ENCODE results near the gene RNASE4. TPM values are rescaled to one million over a fixed set of nuclear protein-coding genes. Genes with fewer than 3 reads are reported as not detected.
"Not testable (repeated sequence)": the region's sequence is repeated elsewhere in the genome, so short reads cannot be mapped to it uniquely, and the experiment has no call there.

The RNASE4 gene, protein sequence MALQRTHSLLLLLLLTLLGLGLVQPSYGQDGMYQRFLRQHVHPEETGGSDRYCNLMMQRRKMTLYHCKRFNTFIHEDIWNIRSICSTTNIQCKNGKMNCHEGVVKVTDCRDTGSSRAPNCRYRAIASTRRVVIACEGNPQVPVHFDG
- 1 to 10 TPM in 7 of 8 experiments, under 1 TPM in 1; 0.98 to 9.2 (median 2.0) TPM for total RNA-seq

GRCh38 chr14:20683891-20684661 lies at the start of gene RNASE4:
Gene RNASE4 (plus strand): TSS chr14:20684560. CDS start chr14:20699372, 14,812 bp downstream.
- WGBS, 10 experiments, result 0 to 7% (median 0%) methylated on average over 1 to 15 of the region's 42 CpGs
- in situ Hi-C loops (cut with MboI; ENCODE audit: low pct_unique_long_range_greater_than_20kb in 2 of 9, low sequenced_read_pairs in 9 of 9, unreplicated experiment in 9 of 9), result loop anchor here in 2 of 9 experiments (25.0 kb wide), 1 partner anchor 347 kb away; the partner anchor contains the start of genes CCNB1IP1 (in 2 of the 2) and PARP2 (in 2 of the 2)
- ATAC-seq (replicated peaks in 6 of 8), result peak; percentile 16 to 41 (median 26)
- Histone ChIP-seq H3K4me1 (replicated peaks in 1 of 2) (peaks cover 0 to 2% of the 10 kb centered on the region in 2 donors), H3K27ac (peak within 1 kb of the TSS; percentile 97 to 98), H3K4me3 (peak within 1 kb of the TSS; percentile 70 to 96 (median 85))

DNA sequence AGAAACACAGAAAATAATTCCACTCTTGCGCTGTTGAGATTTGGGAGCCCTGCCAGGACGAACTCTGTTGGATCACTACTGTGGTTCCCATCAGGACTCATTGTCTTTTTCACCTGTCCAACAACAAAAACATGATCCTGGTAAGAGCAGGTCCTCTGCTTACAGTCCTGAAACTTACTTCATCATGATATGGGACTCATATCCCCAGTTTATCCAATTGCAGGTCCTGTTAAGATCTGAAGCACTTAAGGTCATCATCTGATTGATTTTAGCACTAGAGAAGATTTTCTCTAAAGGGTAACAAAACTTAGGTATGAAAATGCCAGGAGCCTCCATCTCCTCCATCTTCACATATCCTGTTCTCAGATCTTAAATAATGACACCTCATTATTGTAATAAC lies 42.8 kb upstream of the RNASE4 start, which contains the start of gene OR6S1:
Gene OR6S1, minus strand, starts transcription at position 101 of the 400 bp plus-strand sequence. Its CDS starts 0 bp downstream, at position 101.
- H3K4me1 ChIP-seq (replicated peaks in 1 of 2), result no peaks in the 10 kb centered on the region
- no peak within 1 kb of the TSS for H3K27ac ChIP-seq
- H3K4me3 ChIP-seq, result no peak within 1 kb of the TSS
- in situ Hi-C loops (cut with MboI; ENCODE audit: low pct_unique_long_range_greater_than_20kb in 2 of 9, low sequenced_read_pairs in 9 of 9, unreplicated experiment in 9 of 9), result no loop called here
- no peak for ATAC-seq (replicated peaks in 6 of 8)
- WGBS, 10 experiments, result 36 to 100% (median 85%) methylated on average over 1 to 2 of the region's 2 CpGs; no CpG with 5 or more reads in 3 of the 10 experiments

GRCh38 chr14:20642182-20642581 lies 42.2 kb upstream of the RNASE4 start:
- H3K4me1 ChIP-seq (replicated peaks in 1 of 2), result no peaks in the 10 kb centered on the region
- no peak overlapping the region for H3K4me3 ChIP-seq
- in situ Hi-C loops (cut with MboI; ENCODE audit: low pct_unique_long_range_greater_than_20kb in 2 of 9, low sequenced_read_pairs in 9 of 9, unreplicated experiment in 9 of 9), result no loop called here
- ATAC-seq (replicated peaks in 6 of 8), result no peak
- WGBS, 10 experiments, result 48 to 83% (median 72%) methylated on average over 1 to 7 of the region's 7 CpGs; no CpG with 5 or more reads in 2 of the 10 experiments
- no peak overlapping the region for H3K27ac ChIP-seq

DNA sequence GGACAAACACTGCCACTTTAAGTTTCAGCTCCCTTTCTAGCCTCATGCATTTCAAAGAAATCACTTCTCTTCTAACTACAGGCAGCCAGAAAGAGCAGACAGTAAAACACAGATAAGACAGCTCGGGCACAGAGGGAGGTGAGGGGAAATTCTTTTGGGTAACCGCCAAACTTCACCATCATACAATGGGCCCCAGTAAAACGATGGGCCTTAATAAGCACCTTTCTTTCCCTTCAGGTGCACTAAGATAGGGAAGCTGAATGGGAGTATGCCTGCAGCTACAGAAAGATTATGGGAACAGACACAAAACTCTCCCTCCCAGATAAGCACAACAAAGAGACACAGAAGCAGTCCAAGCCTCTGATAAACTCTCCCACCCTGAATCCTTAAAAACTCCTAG lies 41.6 kb upstream of the RNASE4 start:
- ATAC-seq (replicated peaks in 6 of 8); in situ Hi-C loops (cut with MboI; ENCODE audit: low pct_unique_long_range_greater_than_20kb in 2 of 9, low sequenced_read_pairs in 9 of 9, unreplicated experiment in 9 of 9); H3K4me1 ChIP-seq (replicated peaks in 1 of 2); H3K4me3 ChIP-seq; H3K27ac ChIP-seq: not testable (repeated sequence)
- 0 to 20% (median 4%) methylated on average over 1 to 2 of the region's 3 CpGs; no CpG with 5 or more reads in 6 of the 10 experiments for WGBS, 10 experiments

GRCh38 chr14:20644520-20644919 lies 39.8 kb upstream of the RNASE4 start:
- WGBS, 10 experiments, result 50 to 100% (median 88%) methylated on average over 1 to 2 of the region's 2 CpGs; no CpG with 5 or more reads in 6 of the 10 experiments

DNA sequence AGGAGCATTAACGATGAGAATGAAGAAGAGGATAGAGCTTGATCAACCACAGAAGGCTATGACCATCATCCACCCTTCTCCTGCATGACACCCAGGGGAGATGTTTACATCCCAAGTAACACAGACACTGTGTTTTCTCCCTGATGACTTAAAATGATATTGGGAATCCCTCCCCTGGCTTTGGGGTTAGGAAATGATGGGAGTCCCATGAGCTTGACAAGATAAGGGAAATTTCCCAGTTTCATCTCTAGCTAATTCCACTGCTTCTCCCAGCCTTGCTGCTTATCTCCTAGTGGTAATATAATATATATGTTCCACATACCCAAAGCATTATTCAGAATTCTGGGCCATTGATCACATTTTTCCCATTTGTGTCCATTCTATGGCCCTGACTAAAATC lies 38.9 kb upstream of the RNASE4 start:
- WGBS, 10 experiments, result 0 to 100% (median 60%) methylated on average over 1 of the region's 1 CpG; no CpG with 5 or more reads in 3 of the 10 experiments
- ATAC-seq (replicated peaks in 6 of 8), result no peak
- Histone ChIP-seq H3K4me1 (replicated peaks in 1 of 2) (no peaks in the 10 kb centered on the region), H3K27ac (no peak overlapping the region), H3K4me3 (no peak overlapping the region)
- in situ Hi-C loops (cut with MboI; ENCODE audit: low pct_unique_long_range_greater_than_20kb in 2 of 9, low sequenced_read_pairs in 9 of 9, unreplicated experiment in 9 of 9), result no loop called here

More at GRCh38 chr14:20644520-20644919, 39.8 kb upstream of the RNASE4 start:
- no peak overlapping the region for H3K27ac ChIP-seq
- in situ Hi-C loops (cut with MboI; ENCODE audit: low pct_unique_long_range_greater_than_20kb in 2 of 9, low sequenced_read_pairs in 9 of 9, unreplicated experiment in 9 of 9), result no loop called here
- no peaks in the 10 kb centered on the region for H3K4me1 ChIP-seq (replicated peaks in 1 of 2)
- H3K4me3 ChIP-seq, result no peak overlapping the region
- ATAC-seq (replicated peaks in 6 of 8), result no peak

DNA sequence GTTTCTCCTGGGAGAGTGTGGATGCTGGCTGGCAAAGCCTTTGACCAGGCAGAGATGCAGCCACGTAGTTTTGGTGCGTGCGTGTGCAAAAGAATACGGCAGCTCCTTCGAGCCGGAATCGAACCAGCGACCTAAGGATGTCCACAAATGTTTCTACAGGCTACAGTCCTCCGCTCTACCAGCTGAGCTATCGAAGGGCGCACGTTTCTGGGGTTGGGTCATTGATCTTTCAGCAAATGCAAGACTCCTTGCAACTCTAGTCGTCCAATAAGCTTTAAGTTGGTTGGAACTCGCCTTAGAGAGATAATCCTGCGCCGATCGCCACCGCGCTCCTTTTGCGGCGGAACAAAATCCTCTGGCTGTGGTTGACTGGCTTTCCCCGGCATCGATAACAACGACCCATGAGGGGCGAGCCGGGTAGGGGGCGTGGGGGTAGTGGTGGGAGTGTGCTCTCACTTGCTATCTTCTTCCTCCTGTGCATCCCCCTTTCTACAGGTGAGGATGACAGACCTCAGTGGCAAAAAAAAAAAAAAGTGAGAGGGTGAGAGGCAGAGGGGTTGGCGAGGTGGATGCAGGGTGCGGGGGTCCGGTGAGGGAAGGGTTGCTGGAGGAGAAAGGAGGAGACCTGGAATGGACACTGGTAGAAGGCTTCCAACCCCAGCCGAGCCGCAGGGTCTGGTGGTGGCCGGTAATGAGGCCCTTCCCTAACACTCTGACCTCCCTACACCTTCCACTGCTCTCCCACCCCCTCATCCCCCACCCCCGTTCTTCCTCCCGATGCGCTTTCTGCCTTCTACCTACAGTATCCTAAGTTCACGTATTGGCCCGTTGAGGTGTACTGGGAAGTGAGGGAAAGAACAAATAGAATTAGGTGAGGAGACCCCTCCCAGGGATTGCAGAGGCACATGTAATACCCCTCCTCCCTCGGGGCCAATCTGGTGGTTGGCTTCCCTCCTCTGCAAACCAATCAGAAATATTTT lies 31.1 kb upstream of the RNASE4 start:
- Histone ChIP-seq H3K4me1 (replicated peaks in 1 of 2) (no peaks in the 10 kb centered on the region), H3K27ac (no peak overlapping the region), H3K4me3 (peak overlapping the region in 4 of 5 donors; percentile 18 to 34 (median 33))
- peak; percentile 72 to 95 (median 90) for ATAC-seq (replicated peaks in 6 of 8)
- in situ Hi-C loops (cut with MboI; ENCODE audit: low pct_unique_long_range_greater_than_20kb in 2 of 9, low sequenced_read_pairs in 9 of 9, unreplicated experiment in 9 of 9), result no loop called here
- 0 to 4% (median 1%) methylated on average over 4 to 13 of the region's 39 CpGs; no CpG with 5 or more reads in 5 of the 10 experiments for WGBS, 10 experiments

GRCh38 chr14:20655851-20656250 lies 28.5 kb upstream of the RNASE4 start:
- in situ Hi-C loops (cut with MboI; ENCODE audit: low pct_unique_long_range_greater_than_20kb in 2 of 9, low sequenced_read_pairs in 9 of 9, unreplicated experiment in 9 of 9), result no loop called here
- WGBS, 10 experiments, result 0 to 100% (median 56%) methylated on average over 1 to 3 of the region's 4 CpGs; no CpG with 5 or more reads in 1 of the 10 experiments

GRCh38 chr14:20656274-20656673 lies 28.1 kb upstream of the RNASE4 start:
- 48 to 75% (median 60%) methylated on average over 2 to 4 of the region's 4 CpGs; no CpG with 5 or more reads in 4 of the 10 experiments for WGBS, 10 experiments
- Histone ChIP-seq H3K27ac (no peak overlapping the region), H3K4me1 (replicated peaks in 1 of 2) (no peaks in the 10 kb centered on the region), H3K4me3 (no peak overlapping the region)
- in situ Hi-C loops (cut with MboI; ENCODE audit: low pct_unique_long_range_greater_than_20kb in 2 of 9, low sequenced_read_pairs in 9 of 9, unreplicated experiment in 9 of 9), result no loop called here
- ATAC-seq (replicated peaks in 6 of 8), result no peak

More at GRCh38 chr14:20655851-20656250, 28.5 kb upstream of the RNASE4 start:
- no peak for ATAC-seq (replicated peaks in 6 of 8)
- H3K4me1 ChIP-seq (replicated peaks in 1 of 2), result no peaks in the 10 kb centered on the region
- H3K27ac ChIP-seq, result no peak overlapping the region
- H3K4me3 ChIP-seq, result no peak overlapping the region

- no peak overlapping the region for H3K4me3 ChIP-seq
- peak in 2 of 8 experiments; percentile 30 to 53 for ATAC-seq (replicated peaks in 6 of 8)
- H3K4me1 ChIP-seq (replicated peaks in 1 of 2), result no peaks in the 10 kb centered on the region
- 0 to 60% (median 18%) methylated on average over 1 to 17 of the region's 28 CpGs for whole genome bisulfite sequencing, 10 experiments
- in situ Hi-C loops (cut with MboI; ENCODE audit: low pct_unique_long_range_greater_than_20kb in 2 of 9, low sequenced_read_pairs in 9 of 9, unreplicated experiment in 9 of 9), result no loop called here
- no peak overlapping the region for H3K27ac ChIP-seq
Observed at GRCh38 chr14:20657216-20658211, 26.8 kb upstream of the RNASE4 start.

- H3K4me3 ChIP-seq, result no peak overlapping the region
- WGBS, 10 experiments, result 33 to 60% (median 41%) methylated on average over 1 of the region's 3 CpGs; no CpG with 5 or more reads in 6 of the 10 experiments
- no peak overlapping the region for H3K27ac ChIP-seq
- no peak for ATAC-seq (replicated peaks in 6 of 8)
- no peaks in the 10 kb centered on the region for H3K4me1 ChIP-seq (replicated peaks in 1 of 2)
- in situ Hi-C loops (cut with MboI; ENCODE audit: low pct_unique_long_range_greater_than_20kb in 2 of 9, low sequenced_read_pairs in 9 of 9, unreplicated experiment in 9 of 9), result no loop called here
Observed at GRCh38 chr14:20658246-20658645, 26.1 kb upstream of the RNASE4 start.
